ENCODE measurements around the gene CCDC30. TPM values are rescaled to one million over a fixed set of nuclear protein-coding genes. Genes with fewer than 3 reads are reported as not detected.
"Not testable (repeated sequence)": the region's sequence is repeated elsewhere in the genome, so short reads cannot be mapped to it uniquely, and the experiment has no call there.

CCDC30 gene
- polyA plus RNA-seq, 4 donors, result 5.8 to 22.0 (median 17.8) TPM

- DNase-seq (ENCODE audit: low read depth in 4 of 4, low spot score in 3 of 4), result no peak
Observed at GRCh38 chr1:42518908-42519307, 55.8 kb downstream of the CCDC30 start.

- DNase-seq (ENCODE audit: low read depth in 4 of 4, low spot score in 3 of 4), result no peak
Observed at GRCh38 chr1:42523171-42523570, 60.1 kb downstream of the CCDC30 start.

- no peak for DNase-seq (ENCODE audit: low read depth in 4 of 4, low spot score in 3 of 4)
Observed at GRCh38 chr1:42524330-42524729, 61.2 kb downstream of the CCDC30 start.

- DNase-seq (ENCODE audit: low read depth in 4 of 4, low spot score in 3 of 4), result no peak
Observed at GRCh38 chr1:42529724-42530181, 66.7 kb downstream of the CCDC30 start.

- no peak for DNase-seq (ENCODE audit: low read depth in 4 of 4, low spot score in 3 of 4)
Observed at GRCh38 chr1:42531043-42531442, 68.0 kb downstream of the CCDC30 start.

GRCh38 chr1:42533101-42533863 is 70.2 kb downstream of the CCDC30 start:
- no peak for DNase-seq (ENCODE audit: low read depth in 4 of 4, low spot score in 3 of 4)

- no peak for DNase-seq (ENCODE audit: low read depth in 4 of 4, low spot score in 3 of 4)
Observed at GRCh38 chr1:42541104-42541503, 78.0 kb downstream of the CCDC30 start.

- DNase-seq (ENCODE audit: low read depth in 4 of 4, low spot score in 3 of 4), result no peak
Observed at GRCh38 chr1:42551180-42551579, 88.1 kb downstream of the CCDC30 start.

- no peak for DNase-seq (ENCODE audit: low read depth in 4 of 4, low spot score in 3 of 4)
Observed at GRCh38 chr1:42551590-42551989, 88.5 kb downstream of the CCDC30 start.

- no peak for DNase-seq (ENCODE audit: low read depth in 4 of 4, low spot score in 3 of 4)
Observed at GRCh38 chr1:42552636-42553035, 89.5 kb downstream of the CCDC30 start.

GRCh38 chr1:42557230-42557851 is 94.3 kb downstream of the CCDC30 start:
- DNase-seq (ENCODE audit: low read depth in 4 of 4, low spot score in 3 of 4), result no peak

- DNase-seq (ENCODE audit: low read depth in 4 of 4, low spot score in 3 of 4), result no peak
Observed at GRCh38 chr1:42567038-42567437, 104.0 kb downstream of the CCDC30 start.

GRCh38 chr1:42576935-42577334 is 113.8 kb downstream of the CCDC30 start:
- no peak for DNase-seq (ENCODE audit: low read depth in 4 of 4, low spot score in 3 of 4)

- DNase-seq (ENCODE audit: low read depth in 4 of 4, low spot score in 3 of 4), result no peak
Observed at GRCh38 chr1:42586016-42586415, 122.9 kb downstream of the CCDC30 start.

- no peak for DNase-seq (ENCODE audit: low read depth in 4 of 4, low spot score in 3 of 4)
Observed at GRCh38 chr1:42587753-42588152, 124.7 kb downstream of the CCDC30 start.

- no peak for DNase-seq (ENCODE audit: low read depth in 4 of 4, low spot score in 3 of 4)
Observed at GRCh38 chr1:42592811-42593210, 129.7 kb downstream of the CCDC30 start.

GRCh38 chr1:42593486-42594100 is 130.5 kb downstream of the CCDC30 start:
- no peak for DNase-seq (ENCODE audit: low read depth in 4 of 4, low spot score in 3 of 4)

GRCh38 chr1:42601472-42601871 is 138.4 kb downstream of the CCDC30 start:
- no peak for DNase-seq (ENCODE audit: low read depth in 4 of 4, low spot score in 3 of 4)

- DNase-seq (ENCODE audit: low read depth in 4 of 4, low spot score in 3 of 4), result no peak
Observed at GRCh38 chr1:42613803-42614131, 150.7 kb downstream of the CCDC30 start.

- DNase-seq (ENCODE audit: low read depth in 4 of 4, low spot score in 3 of 4), result no peak
Observed at GRCh38 chr1:42618866-42619265, 155.8 kb downstream of the CCDC30 start.

- DNase-seq (ENCODE audit: low read depth in 4 of 4, low spot score in 3 of 4), result no peak
Observed at GRCh38 chr1:42620307-42620706, 157.2 kb downstream of the CCDC30 start.

- not testable (repeated sequence) for DNase-seq (ENCODE audit: low read depth in 4 of 4, low spot score in 3 of 4)
Observed at GRCh38 chr1:42621180-42621579, 158.1 kb downstream of the CCDC30 start.

Data from left renal pelvis (tissue), 4 donors.